IMR-90 (cell line): ENCODE measurements around the gene HMGCS2. TPM values are rescaled to one million over a fixed set of nuclear protein-coding genes. Genes with fewer than 3 reads are reported as not detected.

Experiments
- ATAC-seq: fragments of 200-7000 bp; cut with Tn5 transposase; 2 replicates; pipeline ENCODE4 v1.9.1; 2020; ENCODE audit warnings: low read depth, mild to moderate bottlenecking, moderate library complexity
- Bru-seq: library from RNA; stranded (reverse); fragments of 400-500 nt; gene quantifications from one replicate; lab custom pipeline; 2021; lab: Mats Ljungman, UMichigan
- BruChase-seq, 2 experiments: library from RNA; stranded (reverse); fragments of 400-500 nt; gene quantifications; one replicate each; lab custom pipeline; 2021; lab: Mats Ljungman, UMichigan
- BruUV-seq: library from RNA; stranded (reverse); fragments of 400-500 nt; replicated peaks from 2 replicates; lab custom pipeline; 2021; lab: Mats Ljungman, UMichigan
- CTCF ChIA-PET: fragments of 300-600 bp; formaldehyde crosslinking; extraction: SDS; loops from one replicate; lab custom pipeline; 2021; ENCODE audit warnings: antibody characterized with exemption; lab: Yijun Ruan, JAX
- POLR2A ChIA-PET: fragments of 300-600 bp; sonication (Branson Sonifier 250); formaldehyde crosslinking; loops from one replicate; lab custom pipeline; 2022; ENCODE audit warnings: antibody characterized with exemption; ENCODE audit not compliant: unreplicated experiment; lab: Charles Lee
- DNase-seq: peaks from one replicate; pipeline ENCODE4 v3.0.0; 2013
- H2AFZ ChIP-seq: replicated peaks from 2 replicates; pipeline ENCODE3; 2013; ENCODE audit warnings: low read length, mild to moderate bottlenecking; ENCODE audit not compliant: poor library complexity
- H2AK5ac ChIP-seq: 2 replicates; pipeline ENCODE4 v1.6.1; 2013; ENCODE audit warnings: low read depth, low read length, inconsistent platforms
- H2AK9ac ChIP-seq: replicated peaks from 2 replicates; pipeline ENCODE3; 2013; ENCODE audit warnings: mild to moderate bottlenecking, low read depth, low read length, moderate library complexity; ENCODE audit not compliant: poor library complexity
- H2BK120ac ChIP-seq: 2 replicates; pipeline ENCODE4 v1.6.1; 2013; ENCODE audit warnings: low read depth, low read length, inconsistent platforms
- H2BK15ac ChIP-seq: 3 replicates; pipeline ENCODE4 v1.6.1; 2013; ENCODE audit warnings: low read depth, low read length, inconsistent platforms
- H2BK20ac ChIP-seq: 2 replicates; pipeline ENCODE4 v1.6.1; 2013; ENCODE audit warnings: low read depth, mild to moderate bottlenecking, inconsistent platforms, low read length, moderate library complexity
- H2BK5ac ChIP-seq: 2 replicates; pipeline ENCODE4 v1.6.1; 2013; ENCODE audit warnings: mild to moderate bottlenecking, low read depth, low read length, inconsistent platforms; ENCODE audit not compliant: poor library complexity, severe bottlenecking
- H3K14ac ChIP-seq: replicated peaks from 2 replicates; pipeline ENCODE4 v1.6.1; 2013; ENCODE audit warnings: low read depth, low read length, inconsistent platforms
- H3K18ac ChIP-seq: 2 replicates; pipeline ENCODE4 v1.6.1; 2013; ENCODE audit warnings: low read depth, low read length, control low read depth
- H3K23ac ChIP-seq: 2 replicates; pipeline ENCODE4 v1.6.1; 2013; ENCODE audit warnings: low read depth, low read length, inconsistent platforms
- H3K27ac ChIP-seq: 2 replicates; pipeline ENCODE4 v1.5.1; 2013; ENCODE audit warnings: mild to moderate bottlenecking, control low read depth, low read length; ENCODE audit not compliant: insufficient read depth
- H3K27me3 ChIP-seq: 2 replicates; pipeline ENCODE4 v1.6.1; 2013; ENCODE audit warnings: low read length; ENCODE audit not compliant: control insufficient read depth, insufficient read depth
- H3K36me3 ChIP-seq: 2 replicates; pipeline ENCODE4 v1.6.1; 2013; ENCODE audit warnings: low read length, mixed read lengths; ENCODE audit not compliant: control insufficient read depth, insufficient read depth
- H3K4ac ChIP-seq: 2 replicates; pipeline ENCODE4 v1.6.1; 2013; ENCODE audit warnings: low read depth, low read length, inconsistent platforms
- H3K4me1 ChIP-seq: 2 replicates; pipeline ENCODE4 v1.6.1; 2013; ENCODE audit warnings: low read length, mixed read lengths; ENCODE audit not compliant: control insufficient read depth, insufficient read depth
- H3K4me2 ChIP-seq: 2 replicates; pipeline ENCODE4 v1.6.1; 2013; ENCODE audit warnings: low read depth, mild to moderate bottlenecking, control low read depth, low read length, moderate library complexity
- H3K4me3 ChIP-seq: 2 replicates; pipeline ENCODE4 v1.5.1; 2013; ENCODE audit warnings: low read depth, mild to moderate bottlenecking, control low read depth, low read length, moderate library complexity; ENCODE audit not compliant: insufficient read depth
- H3K56ac ChIP-seq: 2 replicates; pipeline ENCODE4 v1.6.1; 2013; ENCODE audit warnings: low read length, inconsistent platforms; ENCODE audit not compliant: insufficient read depth; ENCODE audit errors: extremely low read depth
- H3K79me1 ChIP-seq, 2 experiments: 2 replicates each; pipeline ENCODE4 v1.6.1; 2013; ENCODE audit warnings: low read length in 2 of 2, inconsistent platforms in 1 of 2, low read depth in 1 of 2
- H3K9ac ChIP-seq: 2 replicates; pipeline ENCODE4 v1.6.1; 2013; ENCODE audit warnings: low read depth, low read length, control low read depth
- H3K9me1 ChIP-seq: 2 replicates; pipeline ENCODE4 v1.6.1; 2013; ENCODE audit warnings: low read length, inconsistent platforms; ENCODE audit not compliant: insufficient read depth
- H3K9me3 ChIP-seq: 2 replicates; pipeline ENCODE4 v1.6.1; 2013; ENCODE audit warnings: low read length; ENCODE audit not compliant: control insufficient read depth, insufficient read depth
- H4K20me1 ChIP-seq: 2 replicates; pipeline ENCODE4 v1.6.1; 2013; ENCODE audit warnings: low read length, inconsistent platforms; ENCODE audit not compliant: insufficient read depth
- H4K5ac ChIP-seq: 2 replicates; pipeline ENCODE4 v1.6.1; 2013; ENCODE audit warnings: mild to moderate bottlenecking, low read depth, low read length, control low read depth
- H4K8ac ChIP-seq, 2 experiments: 2 replicates each; pipeline ENCODE4 v1.6.1; 2013; ENCODE audit warnings: low read depth in 2 of 2, low read length in 2 of 2, control low read depth in 1 of 2, inconsistent platforms in 1 of 2
- H4K91ac ChIP-seq: 2 replicates; pipeline ENCODE4 v1.6.1; 2013; ENCODE audit warnings: low read depth, low read length, inconsistent platforms; ENCODE audit not compliant: insufficient read depth
- RAD21 ChIP-seq: IDR thresholded peaks from 2 replicates; pipeline ENCODE4 v1.6.1; 2012; ENCODE audit warnings: low read length, improper control_type of control experiment
- WGBS, 2 experiments: methylation state at CpG; one replicate each; pipeline versions ENCODE4 v1.1.5 to v1.1.7; 2013; ENCODE audit warnings: missing lambda C conversion rate in 2 of 2; ENCODE audit not compliant: insufficient read length in 1 of 2; ENCODE audit errors: extremely low coverage in 2 of 2; 5-methylcytosine and 5-hydroxymethylcytosine counted together
- dilution Hi-C: fragments of 300-500 bp; cut with HindIII; formaldehyde crosslinking; loops from one replicate; pipeline ENCODE4 v1.14.3; 2018; ENCODE audit warnings: low sequenced_read_pairs; ENCODE audit not compliant: unreplicated experiment
- in situ Hi-C: fragments of 300-500 bp; cut with MboI; formaldehyde crosslinking; loops from 3 replicates; pipeline ENCODE4 v1.14.3; 2019; ENCODE audit warnings: low sequenced_read_pairs, inconsistent platforms, mixed read lengths
- intact Hi-C: fragments of 100-400 bp; cut with micrococcal nuclease; formaldehyde crosslinking; loops from 2 replicates; pipeline ENCODE4 v1.10.0; 2022
- long read RNA-seq: library from polyadenylated mRNA; unstranded; transcript quantifications from one replicate; pipeline ENCODE4 v2.0.0, GENCODE V29; 2021; ENCODE audit not compliant: unreplicated experiment
- polyA plus RNA-seq, 3 experiments: library from polyadenylated mRNA; depleted of rRNA; stranded (reverse); fragments of >200 nt; gene quantifications; 2 replicates each; pipeline ENCODE4 v1.2.3, GENCODE V29; 2012; ENCODE audit warnings: low replicate concordance in 1 of 3
- total RNA-seq: library from RNA; depleted of rRNA; stranded (reverse); fragments of >200 nt; gene quantifications from 2 replicates; pipeline ENCODE4 v1.2.3, GENCODE V29; 2012; rRNA removed

HMGCS2 gene
- total RNA-seq (not detected in 2 replicates), polyA plus RNA-seq (2012; rRNA removed) (not detected in 2 replicates), Bru-seq, nascent RNA (not detected), BruChase-seq, experiment 1, labeled RNA remaining after a 6-hour chase (not detected), BruChase-seq, experiment 2, labeled RNA remaining after a 2-hour chase (percentile 4 among the genes with signal in this experiment)
- polyA plus RNA-seq (2012; cell fraction: cytosol; rRNA removed): not detected in 2 replicates
- polyA plus RNA-seq (2012; cell fraction: nucleus; rRNA removed; ENCODE audit: low replicate concordance): not detected in 2 replicates
- long read RNA-seq: 0 reads

DNA sequence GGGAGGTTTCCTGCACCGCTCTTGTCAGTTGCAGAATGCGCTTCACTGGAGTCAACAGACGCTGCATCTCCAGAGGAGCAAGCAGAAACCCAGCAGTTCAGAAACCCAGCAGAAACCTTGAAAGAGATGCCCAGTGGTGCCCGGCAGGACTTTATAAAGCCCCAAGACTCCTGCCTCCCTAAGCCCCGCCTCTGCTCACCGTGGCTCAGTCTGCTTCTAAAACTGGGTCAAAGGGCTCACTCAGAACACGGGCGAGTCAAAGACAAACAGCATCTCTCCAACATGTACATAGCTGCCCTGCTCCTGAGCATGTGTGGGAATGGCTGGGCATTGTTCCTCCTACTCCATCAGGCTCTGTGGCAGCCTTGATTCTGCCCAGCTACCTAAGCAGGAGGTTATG, at the start of gene HMGCS2:
Gene HMGCS2, minus strand, starts transcription at position 128 of the 400 bp plus-strand sequence. Its CDS starts 61 bp downstream, at position 67.
- H2AK9ac ChIP-seq: no peak within 1 kb of the TSS
- no peaks in the 10 kb centered on the region for H3K36me3 ChIP-seq
- H2BK15ac ChIP-seq: no peak within 1 kb of the TSS
- H3K4me1 ChIP-seq: peaks cover 5% of the 10 kb centered on the region
- H3K18ac ChIP-seq: 0 out of 2 replicates have a peak within 1 kb of the TSS, but pooled peaks have one; percentile 59
- H3K4me3 ChIP-seq: no peak within 1 kb of the TSS
- no peak within 1 kb of the TSS for H3K27ac ChIP-seq
- peaks cover 20% of the 10 kb centered on the region for H3K27me3 ChIP-seq
- no peak within 1 kb of the TSS for H4K91ac ChIP-seq
- ATAC-seq (0 out of 2 replicates have a peak, but pooled peaks have one; percentile 21), DNase-seq (no peak)
- in situ Hi-C loops (no loop called here), intact Hi-C loops (no loop called here), dilution Hi-C loops (no loop called here)
- 97% methylated on average over 3 of the region's 8 CpGs; no CpG with 5 or more reads in 1 of the 2 experiments for WGBS, 2 experiments
- no peak within 1 kb of the TSS for H3K9ac ChIP-seq
- no peak for TF ChIP-seq RAD21
- ChIA-PET POLR2A (no interaction called here), CTCF (no interaction called here)
- no peak within 1 kb of the TSS for H3K23ac ChIP-seq
- no peak within 1 kb of the TSS for H3K14ac ChIP-seq
- no peaks in the 10 kb centered on the region for H4K20me1 ChIP-seq
- BruUV-seq: no TSS peak
- H3K9me3 ChIP-seq: peaks cover 3% of the 10 kb centered on the region
- H3K4me2 ChIP-seq: no peak within 1 kb of the TSS
- no peak within 1 kb of the TSS for H3K56ac ChIP-seq
- no peaks in the 10 kb centered on the region for H3K9me1 ChIP-seq
- H2BK5ac ChIP-seq: no peak within 1 kb of the TSS
- H2BK20ac ChIP-seq: no peak within 1 kb of the TSS
- H3K4ac ChIP-seq: no peak within 1 kb of the TSS
- no peak within 1 kb of the TSS for H4K5ac ChIP-seq
- no peak within 1 kb of the TSS for H2BK120ac ChIP-seq
- H4K8ac ChIP-seq: no peak within 1 kb of the TSS
- H3K79me1 ChIP-seq: no peaks in the 10 kb centered on the region
- no peak within 1 kb of the TSS for H2AK5ac ChIP-seq
- H2AFZ ChIP-seq: no peak within 1 kb of the TSS
